Stimulated activated CD8-positive, alpha-beta memory T cell treated with anti-CD3 and anti-CD28 coated beads, Interleukin-15, amount 100 ng/mL, for 4 hours (primary cell): ENCODE measurements around the gene ATF6.
A peak's percentile ranks its signal among the peaks of the same experiment; 100 is the strongest.
"Not testable (repeated sequence)": the region's sequence is repeated elsewhere in the genome, so short reads cannot be mapped to it uniquely, and the experiment has no call there.

Experiments
- DNase-seq, 2 donors: peaks; one replicate each; pipeline ENCODE4 v3.0.0-alpha.2; 2020; ENCODE audit warnings: low read depth in 2 of 2

Gene ATF6

GRCh38 chr1:161733526-161733925, 32.6 kb upstream of the ATF6 start:
- DNase-seq: no peak

GRCh38 chr1:161735837-161736236, 30.3 kb upstream of the ATF6 start:
- no peak for DNase-seq

- DNase-seq: no peak
Measured at GRCh38 chr1:161736335-161736969, 29.7 kb upstream of the ATF6 start.

- DNase-seq: no peak
Measured at GRCh38 chr1:161737625-161738024, 28.5 kb upstream of the ATF6 start.

GRCh38 chr1:161738627-161739287, 27.4 kb upstream of the ATF6 start:
- DNase-seq: peak in 1 of 2 donors; percentile 53

GRCh38 chr1:161739865-161740566, 26.1 kb upstream of the ATF6 start:
- no peak for DNase-seq

GRCh38 chr1:161740921-161741320, 25.2 kb upstream of the ATF6 start:
- DNase-seq: no peak

- DNase-seq: no peak
Measured at GRCh38 chr1:161743231-161743630, 22.9 kb upstream of the ATF6 start.

GRCh38 chr1:161747801-161748200, 18.3 kb upstream of the ATF6 start:
- DNase-seq: no peak

- DNase-seq: peak; percentile 69 to 78
Measured at GRCh38 chr1:161749509-161750407, 16.4 kb upstream of the ATF6 start, which contains the start of gene DUSP12. DUSP12 (plus strand) TSS chr1:161749786; CDS start chr1:161749802, 16 bp downstream.

GRCh38 chr1:161763522-161764098, 2.5 kb upstream of the ATF6 start:
- no peak for DNase-seq

GRCh38 chr1:161768461-161768860, 2.3 kb downstream of the ATF6 start:
- no peak for DNase-seq

GRCh38 chr1:161768986-161769672, 3.0 kb downstream of the ATF6 start:
- no peak for DNase-seq

- not testable (repeated sequence) for DNase-seq
Measured at GRCh38 chr1:161769673-161770045, 3.5 kb downstream of the ATF6 start.

- no peak for DNase-seq
Measured at GRCh38 chr1:161770250-161770649, 4.1 kb downstream of the ATF6 start.

- DNase-seq: no peak
Measured at GRCh38 chr1:161771161-161771560, 5.0 kb downstream of the ATF6 start.

- DNase-seq: no peak
Measured at GRCh38 chr1:161771973-161772372, 5.9 kb downstream of the ATF6 start.

- no peak for DNase-seq
Measured at GRCh38 chr1:161772397-161772796, 6.3 kb downstream of the ATF6 start.

- no peak for DNase-seq
Measured at GRCh38 chr1:161773791-161774190, 7.7 kb downstream of the ATF6 start.

GRCh38 chr1:161777261-161777660, 11.1 kb downstream of the ATF6 start:
- no peak for DNase-seq

GRCh38 chr1:161778522-161778921, 12.4 kb downstream of the ATF6 start:
- DNase-seq: no peak
